Dermis microvascular lymphatic vessel endothelial cell (primary cell): Measurements from ENCODE around the gene IL1RAPL1. TPM values are rescaled to one million over a fixed set of nuclear protein-coding genes. Genes with fewer than 3 reads are reported as not detected.
"Not testable (repeated sequence)": the region's sequence is repeated elsewhere in the genome, so short reads cannot be mapped to it uniquely, and the experiment has no call there.

ENCODE experiments used
- DNase-seq, 2 donors: peaks; one replicate each; pipeline versions ENCODE4 v3.0.0 to v3.0.0-alpha.2; 2010; ENCODE audit warnings: low read depth in 2 of 2
- total RNA-seq: library from RNA; depleted of rRNA; stranded (reverse); fragments of >200 nt; gene quantifications from 2 replicates; pipeline ENCODE4 v1.2.1, GENCODE V29; 2014

IL1RAPL1 gene
- total RNA-seq, 1 donor from 2014 or later = under 0.01 TPM

GRCh38 chrX:29110041-29110440, 522.8 kb downstream of the IL1RAPL1 start:
- no peak for DNase-seq

GRCh38 chrX:29113221-29113620, 526.0 kb downstream of the IL1RAPL1 start:
- no peak for DNase-seq

GRCh38 chrX:29122817-29123216, 535.6 kb downstream of the IL1RAPL1 start:
- not testable (repeated sequence) for DNase-seq

GRCh38 chrX:29130905-29131304, 543.7 kb downstream of the IL1RAPL1 start:
- no peak for DNase-seq

- no peak for DNase-seq
Observed at GRCh38 chrX:29136904-29137303, 549.7 kb downstream of the IL1RAPL1 start.

- no peak for DNase-seq
Observed at GRCh38 chrX:29138003-29138402, 550.8 kb downstream of the IL1RAPL1 start.

GRCh38 chrX:29143356-29143755, 556.1 kb downstream of the IL1RAPL1 start:
- DNase-seq = no peak

GRCh38 chrX:29143756-29144155, 556.5 kb downstream of the IL1RAPL1 start:
- no peak for DNase-seq

- no peak for DNase-seq
Observed at GRCh38 chrX:29145316-29145715, 558.1 kb downstream of the IL1RAPL1 start.

GRCh38 chrX:29148511-29148910, 561.3 kb downstream of the IL1RAPL1 start:
- no peak for DNase-seq

GRCh38 chrX:29155286-29155685, 568.0 kb downstream of the IL1RAPL1 start:
- no peak for DNase-seq

- peak in 1 of 2 donors; percentile 28 for DNase-seq
Observed at GRCh38 chrX:29172880-29173279, 585.6 kb downstream of the IL1RAPL1 start.

GRCh38 chrX:29187264-29187663, 600.0 kb downstream of the IL1RAPL1 start:
- DNase-seq = no peak

GRCh38 chrX:29196501-29196900, 609.3 kb downstream of the IL1RAPL1 start:
- DNase-seq = no peak

GRCh38 chrX:29215251-29215650, 628.0 kb downstream of the IL1RAPL1 start:
- no peak for DNase-seq

GRCh38 chrX:29225670-29226069, 638.4 kb downstream of the IL1RAPL1 start:
- DNase-seq = no peak

- DNase-seq = no peak
Observed at GRCh38 chrX:29229802-29230201, 642.6 kb downstream of the IL1RAPL1 start.

- DNase-seq = no peak
Observed at GRCh38 chrX:29231800-29232199, 644.6 kb downstream of the IL1RAPL1 start.

- no peak for DNase-seq
Observed at GRCh38 chrX:29233592-29234183, 646.4 kb downstream of the IL1RAPL1 start.

- DNase-seq = no peak
Observed at GRCh38 chrX:29237972-29238371, 650.7 kb downstream of the IL1RAPL1 start.

GRCh38 chrX:29241809-29242208, 654.6 kb downstream of the IL1RAPL1 start:
- DNase-seq = no peak

- no peak for DNase-seq
Observed at GRCh38 chrX:29242856-29243255, 655.6 kb downstream of the IL1RAPL1 start.

- no peak for DNase-seq
Observed at GRCh38 chrX:29243942-29244341, 656.7 kb downstream of the IL1RAPL1 start.

- no peak for DNase-seq
Observed at GRCh38 chrX:29254515-29254914, 667.3 kb downstream of the IL1RAPL1 start.
